T-helper 1 cell treated with Interleukin-12 subunit alpha and Interleukin-12 subunit beta and Interleukin-4 antibody, amounts not matched to agents 30 μg/mL and 1 μg/mL, for 36 hours (primary cell): ENCODE results near the gene DEGS2.

Source experiments
- H3K27ac Mint-ChIP-seq: one replicate; pipeline ENCODE4 v1.8.0; 2021; ENCODE audit warnings: mild to moderate bottlenecking, mixed read lengths
- H3K27me3 Mint-ChIP-seq: one replicate; pipeline ENCODE4 v1.8.0; 2021; ENCODE audit warnings: low read depth, mixed read lengths
- H3K36me3 Mint-ChIP-seq: one replicate; pipeline ENCODE4 v1.8.0; 2021; ENCODE audit warnings: low read depth, mixed read lengths
- H3K4me1 Mint-ChIP-seq: one replicate; pipeline ENCODE4 v1.8.0; 2021; ENCODE audit warnings: low read depth, mixed read lengths
- H3K4me3 Mint-ChIP-seq: one replicate; pipeline ENCODE4 v1.8.0; 2021; ENCODE audit warnings: mild to moderate bottlenecking, moderate library complexity, mixed read lengths
- H3K9me3 Mint-ChIP-seq: one replicate; pipeline ENCODE4 v1.8.0; 2021; ENCODE audit warnings: mixed read lengths

The DEGS2 gene

DNA sequence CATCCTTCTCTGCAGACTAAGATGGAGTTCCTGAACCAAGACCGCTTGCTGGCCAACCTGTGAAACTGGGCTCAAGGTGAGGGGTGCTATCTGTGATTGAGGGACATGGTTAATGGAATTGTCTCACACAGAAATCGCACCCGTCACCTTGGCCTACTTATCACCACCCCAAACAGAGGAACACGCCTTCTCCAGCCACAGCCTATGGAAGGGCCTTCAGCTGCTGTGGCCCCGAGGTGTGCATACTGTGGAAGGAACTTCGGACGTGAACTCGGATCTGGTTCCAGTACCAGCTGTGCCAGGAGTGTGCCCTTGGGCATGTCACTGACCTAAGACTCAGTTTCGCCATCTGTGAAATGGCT, 49.9 kb downstream of the DEGS2 start:
- Mint-ChIP-seq H3K9me3 (no peaks in the 10 kb centered on the region), H3K27me3 (no peaks in the 10 kb centered on the region), H3K4me3 (no peak overlapping the region), H3K36me3 (peaks cover 61% of the 10 kb centered on the region), H3K4me1 (peaks cover 60% of the 10 kb centered on the region), H3K27ac (peak overlapping the region; percentile 80)

DNA sequence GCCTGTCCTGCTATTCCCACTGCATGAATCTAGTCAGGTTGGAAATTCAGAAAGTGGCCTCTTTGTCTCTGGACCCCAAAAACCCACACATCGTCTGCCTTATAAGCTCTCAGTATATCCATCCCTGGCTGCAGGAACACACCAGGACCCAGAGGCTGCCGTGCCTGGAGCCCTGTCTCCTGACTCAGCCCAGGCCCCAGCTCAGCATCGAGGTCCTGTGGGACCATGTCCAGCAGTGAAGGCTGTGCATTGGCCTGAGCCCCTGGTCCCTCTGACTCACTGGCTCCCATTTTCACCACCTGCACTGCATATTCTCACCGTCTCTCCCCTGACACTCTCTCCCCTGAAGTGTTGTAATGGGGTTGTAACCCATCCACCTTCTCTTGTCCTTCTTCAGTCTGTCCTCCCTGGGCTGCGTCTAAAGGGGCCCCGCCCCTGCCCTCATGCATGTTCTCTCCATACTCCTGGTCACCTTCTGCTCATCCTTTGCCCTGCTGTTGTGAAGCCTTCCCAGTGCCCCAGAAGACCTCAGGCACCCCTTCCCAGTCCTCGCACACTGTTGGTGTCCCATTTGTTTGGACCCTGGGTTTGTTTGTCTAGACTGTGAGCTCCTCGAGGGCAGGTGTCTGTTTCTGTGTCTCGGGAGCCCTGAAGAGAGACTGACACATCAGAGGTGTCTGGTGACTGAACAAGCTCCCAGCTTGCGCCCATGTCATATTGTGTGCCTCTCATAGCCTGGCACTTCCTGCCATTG, 50.4 kb downstream of the DEGS2 start:
- Mint-ChIP-seq H3K4me1 (peaks cover 66% of the 10 kb centered on the region), H3K4me3 (peak overlapping the region; percentile 15), H3K9me3 (no peaks in the 10 kb centered on the region), H3K27ac (peak overlapping the region; percentile 80), H3K27me3 (no peaks in the 10 kb centered on the region), H3K36me3 (peaks cover 66% of the 10 kb centered on the region)

DNA sequence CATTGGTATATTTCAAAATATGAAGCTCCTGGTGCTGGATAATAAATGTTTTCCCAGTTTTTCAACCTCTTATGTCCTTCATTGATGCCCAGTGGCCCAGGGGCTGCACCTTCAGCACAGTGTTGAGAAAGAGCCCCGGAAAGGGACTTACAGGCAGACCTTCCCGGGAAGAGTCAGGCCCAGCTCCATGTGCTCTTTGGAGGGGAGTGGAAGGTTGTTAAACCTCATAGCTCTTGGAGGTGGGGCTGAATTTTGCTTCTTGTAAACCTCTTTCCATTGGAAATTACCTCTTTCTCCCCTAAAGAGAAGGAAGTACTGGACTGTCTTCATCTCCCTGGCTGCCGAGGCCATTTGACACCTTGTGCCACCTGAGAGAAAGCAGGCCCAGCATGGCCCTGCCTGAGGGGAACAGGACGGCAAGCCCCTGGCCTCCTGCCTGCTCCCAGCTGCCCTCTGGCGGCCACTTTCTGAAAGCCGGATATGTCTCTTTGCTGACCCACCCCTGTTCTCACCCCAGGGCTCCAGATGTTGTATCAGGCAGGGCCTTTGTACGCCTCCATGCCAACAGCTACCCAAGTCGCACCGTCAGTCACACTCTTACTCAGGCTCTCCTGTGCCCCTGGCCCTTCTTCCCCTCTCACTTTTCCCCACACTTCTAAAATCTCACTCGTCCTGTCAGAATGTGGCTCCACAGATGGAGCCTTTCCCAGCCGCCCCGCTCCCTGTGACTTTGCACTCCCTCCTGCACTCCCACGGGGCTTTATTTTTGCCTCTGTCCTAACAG, 51.2 kb downstream of the DEGS2 start:
- peak overlapping the region; percentile 27 for H3K4me3 Mint-ChIP-seq
- H3K9me3 Mint-ChIP-seq: no peaks in the 10 kb centered on the region
- peak overlapping the region; percentile 78 for H3K27ac Mint-ChIP-seq
- H3K27me3 Mint-ChIP-seq: no peaks in the 10 kb centered on the region
- peaks cover 69% of the 10 kb centered on the region for H3K36me3 Mint-ChIP-seq
- H3K4me1 Mint-ChIP-seq: peaks cover 72% of the 10 kb centered on the region

DNA sequence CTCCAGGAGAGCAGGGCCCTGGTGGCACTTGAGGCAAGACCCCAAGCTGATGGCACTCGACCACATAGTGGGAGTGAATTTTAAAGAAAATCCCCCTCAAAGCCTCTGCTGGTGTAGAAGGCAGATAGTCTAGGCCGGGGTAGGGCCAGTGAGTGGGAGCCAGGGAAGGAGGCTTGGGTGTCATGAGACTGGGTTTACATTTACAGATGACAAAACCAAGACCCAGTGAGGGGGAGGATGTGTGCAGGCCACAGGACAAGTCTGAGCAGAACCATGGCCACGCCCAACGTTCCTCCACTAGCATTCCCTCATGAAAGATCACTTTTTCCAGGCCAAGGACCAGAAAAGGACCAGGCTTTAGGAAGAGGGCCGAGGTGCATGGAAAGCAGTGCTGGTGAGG, 52.2 kb downstream of the DEGS2 start:
- peak overlapping the region; percentile 69 for H3K4me3 Mint-ChIP-seq
- H3K27me3 Mint-ChIP-seq: no peaks in the 10 kb centered on the region
- peaks cover 68% of the 10 kb centered on the region for H3K36me3 Mint-ChIP-seq
- H3K4me1 Mint-ChIP-seq: peaks cover 70% of the 10 kb centered on the region
- peak overlapping the region; percentile 78 for H3K27ac Mint-ChIP-seq
- no peaks in the 10 kb centered on the region for H3K9me3 Mint-ChIP-seq

DNA sequence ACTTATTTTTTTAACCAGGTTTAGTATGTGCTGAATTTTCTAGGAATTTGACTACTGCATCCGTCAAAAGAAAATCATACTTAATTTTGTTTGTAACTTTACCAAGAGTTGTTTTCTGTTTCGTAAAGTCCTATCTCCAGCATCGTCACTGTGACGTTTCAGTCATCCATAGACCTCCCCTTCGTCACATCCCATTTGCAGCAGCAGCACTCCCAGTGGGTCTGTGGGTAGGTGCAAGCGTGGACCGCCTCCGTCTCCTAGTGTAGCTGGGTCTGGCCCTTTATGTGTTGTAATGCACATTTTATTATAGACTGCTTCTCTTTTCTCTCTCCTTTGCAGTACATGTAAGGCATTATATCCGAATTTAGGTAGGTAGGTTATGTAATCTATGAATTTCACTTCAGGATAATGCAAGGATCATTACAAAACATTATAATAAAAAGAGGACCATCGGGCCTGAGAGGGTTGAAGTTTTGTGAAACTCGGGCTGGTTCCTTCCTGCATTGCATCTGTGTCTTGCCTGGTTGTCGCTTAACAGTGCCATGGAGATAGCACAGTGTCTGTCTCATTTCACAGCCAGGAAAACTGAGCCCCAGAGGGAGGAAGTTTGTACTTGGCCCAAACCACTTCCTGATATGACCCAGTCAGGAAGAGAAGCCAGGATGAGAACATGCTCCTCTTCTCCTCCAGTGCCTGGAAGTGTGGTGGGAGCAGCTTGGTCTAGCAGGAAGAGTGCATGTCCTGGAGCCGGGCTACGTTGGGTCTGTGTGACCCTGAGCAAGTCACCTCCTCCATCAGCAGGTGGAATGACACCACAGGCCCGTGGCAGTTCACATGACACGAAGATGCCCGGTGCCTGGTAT, 53.0 kb downstream of the DEGS2 start:
- Mint-ChIP-seq H3K4me3 (peak overlapping the region; percentile 69), H3K4me1 (peaks cover 68% of the 10 kb centered on the region), H3K36me3 (peaks cover 66% of the 10 kb centered on the region), H3K27ac (peak overlapping the region; percentile 78), H3K27me3 (no peaks in the 10 kb centered on the region), H3K9me3 (no peaks in the 10 kb centered on the region)

DNA sequence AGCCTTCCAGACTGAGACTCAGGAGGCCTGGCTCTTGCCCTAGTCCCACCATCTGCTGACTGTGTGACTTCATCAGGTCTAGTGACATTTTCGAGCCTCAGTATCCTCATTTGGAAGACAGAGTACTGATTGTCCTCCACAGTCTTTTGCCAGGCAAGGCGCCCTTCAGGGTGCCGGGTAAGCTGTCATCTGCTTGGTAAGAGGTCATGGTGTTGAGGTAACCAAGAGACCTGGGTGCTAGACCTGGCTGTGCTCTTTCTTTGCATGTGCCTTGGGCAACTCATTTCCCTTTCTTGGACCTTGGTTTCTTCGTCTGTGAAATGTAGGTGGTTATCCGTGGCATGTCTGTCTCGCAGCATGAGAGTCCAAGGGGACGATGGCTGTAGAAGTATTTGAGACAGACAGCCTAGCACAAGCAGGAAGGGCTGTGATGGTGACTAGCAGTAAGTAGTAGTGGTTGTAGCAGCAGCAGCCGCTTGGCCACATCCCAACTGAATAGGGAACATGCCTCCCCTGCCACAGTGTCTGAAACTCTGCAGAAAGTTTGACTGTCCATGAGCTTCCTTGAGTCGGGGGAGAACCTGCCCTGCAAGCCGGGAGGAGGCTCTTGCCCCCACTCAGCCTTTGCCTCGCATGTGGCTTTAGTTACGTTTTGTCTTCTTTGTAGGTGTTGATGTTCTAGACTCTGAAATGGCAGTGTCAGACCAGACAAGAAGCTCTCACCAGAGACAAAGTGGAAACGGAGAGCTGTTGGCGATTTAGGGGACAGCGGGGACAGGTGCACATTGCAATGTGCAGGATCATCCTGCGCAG, 53.9 kb downstream of the DEGS2 start:
- Mint-ChIP-seq H3K4me3 (peak overlapping the region; percentile 69), H3K9me3 (no peaks in the 10 kb centered on the region), H3K4me1 (peaks cover 71% of the 10 kb centered on the region), H3K36me3 (peaks cover 68% of the 10 kb centered on the region), H3K27ac (peak overlapping the region; percentile 78), H3K27me3 (no peaks in the 10 kb centered on the region)

DNA sequence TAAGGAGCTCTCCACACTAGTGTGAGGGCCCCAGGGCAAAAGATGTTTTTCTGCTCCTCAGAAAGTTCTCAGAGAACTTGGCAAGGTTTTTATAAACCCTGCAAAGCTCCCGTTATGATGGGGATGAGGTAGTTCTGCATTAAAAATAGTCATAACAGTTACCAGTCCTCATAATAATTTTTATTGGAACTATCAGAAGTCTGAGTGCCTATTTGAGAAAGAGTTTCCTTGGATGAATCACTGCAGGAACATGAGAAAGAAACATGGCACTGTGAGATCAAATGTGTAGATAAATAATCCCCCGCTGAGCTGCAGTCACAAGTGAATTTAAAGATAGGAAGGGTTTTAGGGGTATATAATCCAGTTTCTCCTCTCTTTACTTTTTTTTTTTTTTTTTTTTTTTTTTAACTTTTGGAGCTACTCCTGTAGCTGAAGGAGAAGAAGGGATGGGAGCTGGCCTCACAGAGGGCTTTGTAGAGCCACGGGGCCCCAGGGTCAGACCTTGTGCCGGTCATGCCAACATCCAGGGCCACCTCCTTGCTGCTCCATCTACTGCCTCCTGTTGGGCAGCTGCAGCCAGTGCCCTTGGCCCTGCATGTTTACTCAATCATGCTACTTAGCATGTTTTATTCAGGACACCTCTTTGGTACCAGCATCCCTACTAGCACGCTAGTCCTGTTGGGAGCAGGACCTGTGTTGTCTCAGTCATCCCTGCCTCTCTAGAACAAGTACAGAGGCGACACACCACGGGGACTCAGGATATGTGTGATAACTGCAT, 54.7 kb downstream of the DEGS2 start:
- H3K27me3 Mint-ChIP-seq: no peaks in the 10 kb centered on the region
- peak overlapping the region; percentile 78 for H3K27ac Mint-ChIP-seq
- H3K9me3 Mint-ChIP-seq: no peaks in the 10 kb centered on the region
- peaks cover 74% of the 10 kb centered on the region for H3K36me3 Mint-ChIP-seq
- peaks cover 77% of the 10 kb centered on the region for H3K4me1 Mint-ChIP-seq
- H3K4me3 Mint-ChIP-seq: peak overlapping the region; percentile 69

DNA sequence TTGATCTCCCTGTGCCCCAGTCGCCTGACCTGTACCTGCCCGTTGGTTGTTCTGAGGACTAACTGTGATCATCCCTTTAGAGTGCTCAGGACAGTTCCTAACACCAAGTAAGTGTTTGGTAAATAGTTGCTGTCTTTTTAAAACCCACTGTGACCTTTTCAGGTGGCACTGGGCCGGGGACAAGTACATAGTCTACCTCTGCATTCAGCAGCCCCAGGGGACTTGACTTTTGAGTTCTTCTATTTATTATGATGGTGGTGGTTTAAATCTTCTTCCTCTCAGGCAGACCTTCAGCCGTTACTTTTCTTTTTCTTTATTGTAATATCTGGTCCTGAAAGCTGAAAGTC, 55.5 kb downstream of the DEGS2 start:
- Mint-ChIP-seq H3K27me3 (no peaks in the 10 kb centered on the region), H3K27ac (peak overlapping the region; percentile 78), H3K9me3 (no peaks in the 10 kb centered on the region), H3K36me3 (peaks cover 71% of the 10 kb centered on the region), H3K4me3 (peak overlapping the region; percentile 69), H3K4me1 (peaks cover 79% of the 10 kb centered on the region)

DNA sequence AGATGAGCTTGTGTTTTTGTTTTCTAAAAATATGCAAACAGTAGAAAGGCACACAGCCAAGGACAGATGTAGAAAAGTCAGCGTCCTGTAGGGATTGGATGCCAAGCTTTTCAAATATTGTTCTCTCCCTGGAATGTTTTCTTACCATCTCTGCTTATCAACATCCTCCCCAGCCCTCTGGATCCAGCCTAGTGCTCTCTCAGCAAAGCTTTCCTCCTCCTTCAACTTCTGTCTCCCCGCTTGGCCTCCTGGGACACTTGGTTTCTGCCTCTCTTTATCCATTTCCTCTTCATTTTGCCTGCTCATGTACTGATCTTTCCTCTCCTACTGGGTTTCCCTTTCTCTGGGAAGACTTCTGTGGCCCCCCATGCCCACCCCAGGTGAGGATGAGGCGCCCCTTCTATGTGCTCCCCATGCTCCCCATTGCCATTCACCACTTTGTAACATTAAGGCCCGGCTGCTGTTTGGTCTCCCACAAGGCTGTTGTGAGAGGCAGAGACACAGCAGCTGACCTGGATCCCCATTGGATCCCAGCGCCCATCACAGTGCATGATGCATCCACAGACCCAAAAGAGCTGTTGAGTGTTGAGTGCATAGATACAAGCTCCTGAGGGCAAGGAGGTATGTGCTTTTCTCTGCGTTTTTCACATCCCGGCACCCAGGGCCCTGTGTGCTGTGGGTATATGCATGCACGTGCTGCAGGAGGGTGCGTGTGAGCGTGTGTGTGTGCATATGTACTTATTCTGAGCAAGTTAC, 56.0 kb downstream of the DEGS2 start:
- H3K27me3 Mint-ChIP-seq: no peaks in the 10 kb centered on the region
- peak overlapping the region; percentile 78 for H3K27ac Mint-ChIP-seq
- H3K9me3 Mint-ChIP-seq: no peaks in the 10 kb centered on the region
- peaks cover 70% of the 10 kb centered on the region for H3K36me3 Mint-ChIP-seq
- peaks cover 79% of the 10 kb centered on the region for H3K4me1 Mint-ChIP-seq
- H3K4me3 Mint-ChIP-seq: peak overlapping the region; percentile 69

DNA sequence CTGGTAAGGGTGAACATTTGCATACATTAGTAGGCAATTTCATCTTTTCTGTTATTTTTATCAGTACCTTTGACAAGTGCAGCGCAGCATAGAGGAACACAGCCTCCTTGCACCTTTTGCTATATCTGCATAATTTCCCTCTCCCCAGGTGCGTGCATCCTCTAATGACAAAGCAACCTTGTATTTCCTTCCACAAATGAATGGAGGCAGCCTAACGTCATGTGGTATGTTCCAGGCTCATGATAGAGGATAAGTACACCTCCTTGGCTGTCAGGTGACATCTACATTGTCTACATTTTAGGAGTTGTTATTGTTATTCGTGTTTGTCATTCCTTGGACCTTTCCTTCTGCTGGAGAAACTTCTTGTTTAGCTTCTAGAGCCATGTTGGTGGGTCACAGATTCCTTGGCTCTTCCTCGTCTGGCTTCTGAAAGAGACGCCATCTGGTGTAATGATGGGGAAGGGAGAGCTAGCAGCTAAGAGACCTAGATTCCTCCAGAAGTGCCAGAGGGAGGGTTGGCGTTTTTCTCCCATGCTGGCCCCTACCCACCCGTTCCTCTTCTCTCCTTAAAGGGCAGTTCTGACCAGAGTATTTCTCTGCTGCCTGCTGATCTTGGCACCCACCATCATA, 57.2 kb downstream of the DEGS2 start:
- Mint-ChIP-seq H3K4me3 (peak overlapping the region; percentile 47), H3K4me1 (peaks cover 79% of the 10 kb centered on the region), H3K27me3 (no peaks in the 10 kb centered on the region), H3K27ac (peak overlapping the region; percentile 79), H3K9me3 (no peaks in the 10 kb centered on the region), H3K36me3 (peaks cover 74% of the 10 kb centered on the region)

DNA sequence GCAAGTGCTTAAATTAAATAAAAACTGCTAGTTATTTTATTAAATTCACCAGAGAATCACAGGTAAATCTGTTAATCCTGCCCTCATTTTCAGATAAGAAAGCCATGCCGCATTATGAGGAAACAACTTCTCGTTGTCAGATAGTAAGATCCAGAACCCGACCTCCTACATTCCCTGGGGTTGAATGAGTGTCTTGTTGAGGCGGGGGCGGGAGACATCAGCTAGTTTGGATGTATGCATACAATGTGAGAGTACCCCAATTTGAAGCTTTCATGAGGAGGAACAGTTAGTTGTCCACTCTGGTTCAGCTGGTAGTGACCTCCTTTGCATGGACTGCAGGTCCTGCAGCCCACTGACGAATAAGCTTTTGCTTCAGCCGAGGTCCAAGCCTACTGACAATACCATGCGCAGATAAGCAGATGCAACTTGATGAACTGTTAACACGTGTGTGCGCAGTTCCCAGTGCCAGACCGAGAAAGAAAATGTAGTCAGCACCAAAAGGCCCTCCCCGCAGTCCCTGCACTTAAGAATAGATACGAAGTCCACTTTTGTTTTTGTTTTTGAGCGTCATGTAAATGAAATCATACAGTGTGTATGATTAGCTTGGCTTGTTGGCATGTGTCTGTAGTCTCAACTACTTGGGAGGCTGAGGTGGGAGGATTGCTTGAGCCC, 59.3 kb downstream of the DEGS2 start:
- peak overlapping the region; percentile 55 for H3K27ac Mint-ChIP-seq

DNA sequence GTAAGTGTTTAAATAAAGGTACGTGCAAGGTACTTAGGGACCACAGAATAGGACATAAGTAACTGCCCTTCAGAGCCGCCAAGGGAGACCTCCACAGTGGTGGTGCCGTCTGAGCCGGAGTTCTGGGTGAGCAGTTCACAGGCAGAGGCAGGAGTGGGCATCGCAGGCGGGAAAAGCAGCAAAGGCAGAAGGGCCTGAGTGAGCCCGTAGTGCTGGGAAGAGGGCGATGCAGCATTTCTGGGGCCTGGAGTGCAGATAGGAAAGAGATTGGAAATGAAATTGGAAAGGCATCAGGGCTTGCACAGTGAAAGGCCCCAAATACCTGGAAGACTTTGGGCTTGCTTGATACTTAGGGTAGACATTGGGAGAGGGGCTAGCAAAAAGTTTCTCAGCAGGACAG, 61.3 kb downstream of the DEGS2 start:
- Mint-ChIP-seq H3K27me3 (no peaks in the 10 kb centered on the region), H3K4me3 (peak overlapping the region; percentile 0), H3K9me3 (no peaks in the 10 kb centered on the region), H3K36me3 (peaks cover 68% of the 10 kb centered on the region), H3K27ac (peak overlapping the region; percentile 75), H3K4me1 (peaks cover 70% of the 10 kb centered on the region)

More for the DNA sequence above, 59.3 kb downstream of the DEGS2 start:
- Mint-ChIP-seq H3K36me3 (peaks cover 72% of the 10 kb centered on the region), H3K9me3 (no peaks in the 10 kb centered on the region), H3K27me3 (no peaks in the 10 kb centered on the region), H3K4me1 (peaks cover 74% of the 10 kb centered on the region), H3K4me3 (peak overlapping the region; percentile 29)
